GM18505 (cell line): ENCODE results near the gene PLEKHA7.
"Not testable (repeated sequence)": the region's sequence is repeated elsewhere in the genome, so short reads cannot be mapped to it uniquely, and the experiment has no call there.

Experiments used
- ATAC-seq: cut with Tn5 transposase; IDR thresholded peaks from one replicate; pipeline ENCODE4 v1.9.1; 2021; ENCODE audit not compliant: unreplicated experiment
- POLR2A ChIP-seq: IDR thresholded peaks from 4 replicates; pipeline ENCODE4 v1.6.1; 2011; ENCODE audit warnings: borderline replicate concordance; ENCODE audit not compliant: insufficient read depth, insufficient read length; ENCODE audit errors: extremely low read depth

Gene PLEKHA7

GRCh38 chr11:16933756-16934603 lies 80.2 kb downstream of the PLEKHA7 start:
- no peak for TF ChIP-seq POLR2A
- ATAC-seq: no peak

GRCh38 chr11:16933291-16933690 lies 80.9 kb downstream of the PLEKHA7 start:
- TF ChIP-seq POLR2A: no peak
- no peak for ATAC-seq

DNA sequence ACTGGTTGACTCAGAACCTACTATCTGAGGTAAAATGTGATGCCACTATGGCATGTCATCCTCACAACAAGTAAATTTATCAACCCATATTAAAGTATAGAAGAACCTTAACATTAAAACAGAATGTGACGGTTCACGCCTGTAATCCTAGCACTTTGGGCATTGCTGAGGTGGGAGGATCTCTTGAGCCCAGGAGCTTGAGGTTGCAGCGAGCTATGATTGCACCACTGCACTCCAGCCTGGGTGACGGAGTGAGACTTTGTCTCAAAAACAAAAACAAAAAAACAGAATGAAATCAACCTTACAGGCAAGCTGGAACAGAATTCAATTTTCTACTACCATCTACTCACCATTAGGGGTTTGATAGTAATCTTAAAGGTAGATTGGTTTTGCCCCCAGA lies 86.2 kb downstream of the PLEKHA7 start:
- TF ChIP-seq POLR2A: no peak
- ATAC-seq: no peak

GRCh38 chr11:16926883-16927626 lies 87.2 kb downstream of the PLEKHA7 start:
- ATAC-seq: no peak
- TF ChIP-seq POLR2A: no peak

GRCh38 chr11:16925561-16926065 lies 88.6 kb downstream of the PLEKHA7 start:
- ATAC-seq: no peak

GRCh38 chr11:16924826-16925560 lies 89.2 kb downstream of the PLEKHA7 start:
- TF ChIP-seq POLR2A: no peak
- ATAC-seq: peak; percentile 4

More at GRCh38 chr11:16925561-16926065, 88.6 kb downstream of the PLEKHA7 start:
- TF ChIP-seq POLR2A: no peak

GRCh38 chr11:16924462-16924825 lies 89.8 kb downstream of the PLEKHA7 start:
- ATAC-seq: peak; percentile 31
- no peak for TF ChIP-seq POLR2A

DNA sequence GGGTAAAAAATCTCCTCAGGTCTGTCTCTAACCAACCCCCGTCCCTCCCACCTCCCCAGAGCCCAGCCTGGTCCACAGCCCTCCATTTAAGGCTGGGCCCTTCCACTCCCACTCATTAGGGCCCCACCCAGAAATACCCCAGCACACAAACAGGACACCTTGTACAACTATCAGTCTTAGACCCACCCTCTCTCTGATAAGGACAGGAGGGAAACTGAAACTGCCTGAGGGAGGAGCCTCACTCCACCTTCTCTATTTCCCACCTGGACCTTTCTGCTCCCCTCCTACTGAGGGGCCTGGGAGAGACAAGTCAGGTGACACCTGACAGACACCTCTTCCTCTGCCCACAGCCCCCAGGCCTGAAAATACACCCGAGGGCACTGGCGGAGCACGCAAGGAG lies 90.2 kb downstream of the PLEKHA7 start:
- ATAC-seq: peak; percentile 48
- TF ChIP-seq POLR2A: no peak

GRCh38 chr11:16921668-16922067 lies 92.5 kb downstream of the PLEKHA7 start:
- TF ChIP-seq POLR2A: no peak
- ATAC-seq: no peak

DNA sequence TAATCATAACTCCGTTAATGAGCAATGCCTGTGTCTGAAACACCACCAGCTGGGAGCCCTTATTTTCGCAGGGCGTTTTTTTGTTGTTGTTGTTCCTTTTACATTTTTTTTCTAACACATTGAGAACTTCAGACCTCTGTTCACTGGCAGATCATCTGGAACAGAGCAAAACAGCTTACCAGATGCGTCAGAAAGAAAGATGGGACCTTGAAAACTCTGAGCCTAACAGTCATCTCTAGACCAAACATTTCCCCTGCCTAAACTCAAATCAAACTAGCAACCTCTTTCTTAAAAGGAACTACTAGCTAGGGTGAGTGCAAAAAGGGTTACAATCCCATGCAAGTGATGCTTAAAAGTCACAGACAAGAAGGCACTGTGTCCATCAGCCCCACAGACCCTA lies 93.2 kb downstream of the PLEKHA7 start:
- no peak for TF ChIP-seq POLR2A
- no peak for ATAC-seq

GRCh38 chr11:16920559-16920958 lies 93.7 kb downstream of the PLEKHA7 start:
- ATAC-seq: no peak
- no peak for TF ChIP-seq POLR2A

- ATAC-seq: not testable (repeated sequence)
Measured at GRCh38 chr11:16918543-16919182, 95.6 kb downstream of the PLEKHA7 start.

DNA sequence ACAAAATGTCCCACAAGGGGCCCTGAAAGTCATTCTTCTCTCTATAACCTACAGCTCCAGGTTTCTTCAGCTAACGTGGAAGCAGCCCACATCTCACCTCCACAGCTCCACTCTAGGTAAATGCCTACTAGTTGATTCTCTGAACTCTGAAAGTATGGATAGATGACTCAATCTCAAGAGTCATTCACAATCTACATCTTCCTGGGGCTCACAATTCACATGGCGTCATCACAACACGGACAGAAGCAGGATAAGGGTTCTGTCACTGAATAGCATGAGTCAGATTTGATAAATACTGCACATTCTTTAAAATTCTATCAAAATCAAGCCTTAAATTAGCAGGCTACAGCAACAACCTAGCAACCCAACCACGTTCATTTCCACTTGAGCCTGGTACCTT lies 96.3 kb downstream of the PLEKHA7 start:
- no peak for TF ChIP-seq POLR2A
- ATAC-seq: no peak
